Testis (tissue), 3 donors: ENCODE results near the gene HECW1. TPM values are rescaled to one million over a fixed set of nuclear protein-coding genes. Genes with fewer than 3 reads are reported as not detected.

Source experiments
- DNase-seq: peaks from one replicate; pipeline ENCODE4 v3.0.0-alpha.2; 2019
- H3K27ac ChIP-seq, 2 donors: fragments of 200-600 bp; sonication (generic); one replicate each; pipeline ENCODE4 v1.5.1; 2019
- H3K27me3 ChIP-seq: fragments of 200-600 bp; sonication (generic); one replicate; pipeline ENCODE4 v1.5.1; 2019
- H3K36me3 ChIP-seq: fragments of 200-600 bp; sonication (generic); one replicate; pipeline ENCODE4 v1.5.1; 2017; ENCODE audit warnings: low read depth; ENCODE audit errors: missing control alignments
- H3K4me1 ChIP-seq: fragments of 200-600 bp; sonication (generic); one replicate; pipeline ENCODE4 v1.5.1; 2019
- H3K4me3 ChIP-seq, 2 donors: fragments of 200-600 bp; sonication (generic); one replicate each; pipeline ENCODE4 v1.5.1; 2017 to 2019
- H3K9me3 ChIP-seq: fragments of 200-600 bp; sonication (generic); one replicate; pipeline ENCODE4 v1.5.1; 2017
- CTCF ChIP-seq, 3 experiments: fragments of 450-650 bp in 2 of 3; fragments of 200-600 bp in 1 of 3; sonication (generic) in 1 of 3; IDR thresholded peaks; one replicate each; pipeline ENCODE4 v1.5.1; 2016 to 2019; ENCODE audit warnings: antibody characterized with exemption in 3 of 3, mild to moderate bottlenecking in 2 of 3, moderate library complexity in 1 of 3
- POLR2A ChIP-seq: fragments of 450-650 bp; IDR thresholded peaks from one replicate; pipeline ENCODE4 v1.6.1; 2017; ENCODE audit warnings: antibody characterized with exemption, mild to moderate bottlenecking, moderate library complexity
- WGBS, 2 donors: methylation state at CpG; one replicate each; pipeline ENCODE4 v1.1.5; 2018; 5-methylcytosine and 5-hydroxymethylcytosine counted together
- intact Hi-C: fragments of 100-400 bp; cut with DNase I; formaldehyde crosslinking; loops from one replicate; pipeline ENCODE4 v1.15.1; 2023; ENCODE audit warnings: low total_unique reads
- polyA plus RNA-seq: library from polyadenylated mRNA; stranded (reverse); fragments of 350-450 nt; fragmentation: Illumina TruSeq; extraction: RNeasy Lipid Tissue Mini Kit (QIAGEN cat#74804); gene quantifications from one replicate; pipeline ENCODE4 v1.2.3, GENCODE V29; 2014; ENCODE audit warnings: low read depth, low replicate concordance; ENCODE audit not compliant: insufficient read depth
- total RNA-seq, 2 donors: library from RNA; depleted of rRNA; stranded (reverse); fragments of >200 nt; gene quantifications; one replicate each; pipeline ENCODE4 v1.2.3, GENCODE V29; 2016

HECW1 gene
- total and polyA plus RNA-seq, 3 donors from 2014 or later, result 3.2 to 14.5 (median 5.0) TPM

GRCh38 chr7:43586251-43586900 is 473.9 kb downstream of the HECW1 start:
- no peaks in the 10 kb centered on the region for H3K36me3 ChIP-seq
- no peak for DNase-seq
- WGBS, 2 donors, result 44 to 51% methylated on average over 4 of the region's 4 CpGs
- peaks cover 7% of the 10 kb centered on the region for H3K4me1 ChIP-seq
- no peak overlapping the region for H3K4me3 ChIP-seq
- TF ChIP-seq POLR2A (no peak), CTCF (IDR thresholded peaks at IDR 0.05) (no peak)
- H3K9me3 ChIP-seq, result no peaks in the 10 kb centered on the region
- intact Hi-C loops, result no loop called here
- H3K27me3 ChIP-seq, result no peaks in the 10 kb centered on the region
- no peak overlapping the region for H3K27ac ChIP-seq

- intact Hi-C loops, result no loop called here
- H3K4me3 ChIP-seq, result no peak overlapping the region
- no peak for TF ChIP-seq CTCF (IDR thresholded peaks at IDR 0.05)
- no peak for TF ChIP-seq POLR2A
- no peaks in the 10 kb centered on the region for H3K36me3 ChIP-seq
- no peak for DNase-seq
- no peaks in the 10 kb centered on the region for H3K27me3 ChIP-seq
- peaks cover 7% of the 10 kb centered on the region for H3K4me1 ChIP-seq
- WGBS, 2 donors, result 93 to 96% methylated on average over 5 of the region's 5 CpGs
- no peak overlapping the region for H3K27ac ChIP-seq
- H3K9me3 ChIP-seq, result no peaks in the 10 kb centered on the region
Measured at GRCh38 chr7:43588477-43589132, 476.2 kb downstream of the HECW1 start.

GRCh38 chr7:43589133-43589478 is 476.7 kb downstream of the HECW1 start:
- Histone ChIP-seq H3K36me3 (no peaks in the 10 kb centered on the region), H3K4me1 (peaks cover 4% of the 10 kb centered on the region), H3K27me3 (no peaks in the 10 kb centered on the region), H3K27ac (no peak overlapping the region), H3K9me3 (no peaks in the 10 kb centered on the region), H3K4me3 (no peak overlapping the region)
- intact Hi-C loops, result no loop called here
- TF ChIP-seq CTCF (IDR thresholded peaks at IDR 0.05) (no peak), POLR2A (no peak)
- DNase-seq, result no peak

- no peaks in the 10 kb centered on the region for H3K9me3 ChIP-seq
- H3K4me3 ChIP-seq, result no peak overlapping the region
- H3K36me3 ChIP-seq, result no peaks in the 10 kb centered on the region
- WGBS, 2 donors, result 94 to 100% methylated on average over 3 of the region's 3 CpGs
- no peaks in the 10 kb centered on the region for H3K27me3 ChIP-seq
- DNase-seq, result no peak
- TF ChIP-seq POLR2A, result no peak
- TF ChIP-seq CTCF (IDR thresholded peaks at IDR 0.05), result no peak
- H3K4me1 ChIP-seq, result no peaks in the 10 kb centered on the region
- intact Hi-C loops, result no loop called here
- no peak overlapping the region for H3K27ac ChIP-seq
Measured at GRCh38 chr7:43589728-43590127, 477.3 kb downstream of the HECW1 start.
